Measurements from ENCODE around the gene KLHL10. TPM values are rescaled to one million over a fixed set of nuclear protein-coding genes. Genes with fewer than 3 reads are reported as not detected.

The KLHL10 gene
- total RNA-seq, 1 donor from 2014 or later = 0.74 TPM

- DNase-seq (ENCODE audit: low spot score) = no peak
These were observed 54.4 kb downstream of the KLHL10 start for GRCh38 chr17:41892021-41892376.

- DNase-seq (ENCODE audit: low spot score) = no peak
These were observed 55.8 kb downstream of the KLHL10 start for GRCh38 chr17:41893384-41893783.

GRCh38 chr17:41894791-41895331 lies 57.2 kb downstream of the KLHL10 start:
- no peak for DNase-seq (ENCODE audit: low spot score)

GRCh38 chr17:41895617-41896016 lies 58.0 kb downstream of the KLHL10 start:
- DNase-seq (ENCODE audit: low spot score) = no peak

DNA sequence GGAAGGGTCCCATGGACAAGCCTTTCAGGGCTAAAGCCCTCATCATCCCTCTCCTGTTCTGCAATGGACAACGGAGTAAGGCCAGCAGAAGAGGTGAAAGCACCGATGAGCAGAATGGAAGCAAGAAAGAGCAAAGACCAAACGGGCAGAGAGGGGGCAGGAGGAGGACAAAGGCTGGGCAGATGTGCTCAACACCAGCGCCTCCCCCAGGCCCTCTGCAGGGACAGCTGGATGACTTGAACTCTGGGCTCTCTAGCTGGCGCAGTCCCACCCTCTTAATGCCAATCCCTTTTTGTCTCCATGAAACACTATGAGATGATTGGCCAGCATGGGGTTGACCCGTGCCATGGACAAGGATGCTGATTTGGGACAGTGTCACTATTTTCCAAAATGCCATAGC lies 59.1 kb downstream of the KLHL10 start:
- no peak for DNase-seq (ENCODE audit: low spot score)

Other genes with a start within 250 kb of the KLHL10 start
- gene KRT16, start 225.1 kb upstream of the KLHL10 start, total RNA-seq = 5.5 TPM
- not detected for gene KRT17, start 213.2 kb upstream of the KLHL10 start, total RNA-seq
- gene EIF1, start 148.9 kb upstream of the KLHL10 start, total RNA-seq = 972 TPM
- gene GAST, start 125.5 kb upstream of the KLHL10 start, total RNA-seq = not detected
- gene HAP1, start 103.2 kb upstream of the KLHL10 start, total RNA-seq = 0.13 TPM
- gene JUP, start 51.1 kb upstream of the KLHL10 start, total RNA-seq = 16.2 TPM
- gene P3H4, start 25.9 kb upstream of the KLHL10 start, total RNA-seq = 5.6 TPM
- gene FKBP10, start 24.8 kb upstream of the KLHL10 start, total RNA-seq = 35.7 TPM
- 43.8 TPM for gene NT5C3B, start 1.6 kb upstream of the KLHL10 start, total RNA-seq
- 10.8 TPM for gene KLHL11, start 27.6 kb downstream of the KLHL10 start, total RNA-seq
- 140 TPM for gene ACLY, start 81.1 kb downstream of the KLHL10 start, total RNA-seq
- gene ODAD4, start 92.8 kb downstream of the KLHL10 start, total RNA-seq = 0.48 TPM
- gene CNP, start 129.0 kb downstream of the KLHL10 start, total RNA-seq = 84.0 TPM
- gene DNAJC7, start 179.6 kb downstream of the KLHL10 start, total RNA-seq = 74.8 TPM
- 30.9 TPM for gene NKIRAS2, start 182.3 kb downstream of the KLHL10 start, total RNA-seq
- gene C17orf113, start 212.8 kb downstream of the KLHL10 start, total RNA-seq = 0.13 TPM